GM18520 (cell line): ENCODE results near the gene ST6GAL1.

Source experiments
- ATAC-seq: cut with Tn5 transposase; IDR thresholded peaks from one replicate; pipeline ENCODE4 v1.9.1; 2021; ENCODE audit not compliant: unreplicated experiment

The ST6GAL1 gene

GRCh38 chr3:187102073-187102634, 171.8 kb downstream of the ST6GAL1 start:
- ATAC-seq: no peak

GRCh38 chr3:187103251-187103650, 172.9 kb downstream of the ST6GAL1 start:
- no peak for ATAC-seq

GRCh38 chr3:187104342-187104741, 174.0 kb downstream of the ST6GAL1 start:
- no peak for ATAC-seq

GRCh38 chr3:187104933-187105332, 174.6 kb downstream of the ST6GAL1 start:
- no peak for ATAC-seq

- ATAC-seq: no peak
Measured at GRCh38 chr3:187105700-187106099, 175.4 kb downstream of the ST6GAL1 start.

- no peak for ATAC-seq
Measured at GRCh38 chr3:187107989-187108388, 177.7 kb downstream of the ST6GAL1 start.

GRCh38 chr3:187110156-187110555, 179.8 kb downstream of the ST6GAL1 start:
- no peak for ATAC-seq

GRCh38 chr3:187112934-187113793, 182.8 kb downstream of the ST6GAL1 start:
- ATAC-seq: no peak

GRCh38 chr3:187114511-187114910, 184.2 kb downstream of the ST6GAL1 start:
- ATAC-seq: no peak

GRCh38 chr3:187120326-187120725, 190.0 kb downstream of the ST6GAL1 start:
- ATAC-seq: no peak

GRCh38 chr3:187122261-187122660, 191.9 kb downstream of the ST6GAL1 start:
- no peak for ATAC-seq

- ATAC-seq: no peak
Measured at GRCh38 chr3:187125319-187126031, 195.1 kb downstream of the ST6GAL1 start.
